ENCODE data around the gene DDAH1.

GRCh38 chr1:85495556-85495955, 30.6 kb upstream of the DDAH1 start:
- TF ChIP-seq BCL3 (IDR thresholded peaks at IDR 0.05), result no peak
- no peak for TF ChIP-seq MYC (IDR thresholded peaks at IDR 0.05; ENCODE audit: borderline replicate concordance, low read length)
- no peak for TF ChIP-seq KDM5A (IDR thresholded peaks at IDR 0.05)
- TF ChIP-seq POLR2A (IDR thresholded peaks at IDR 0.05; ENCODE audit: low read length), result no peak
- no peak for TF ChIP-seq RAD21 (conservative IDR thresholded peaks at IDR 0.05 in 1 of 2, IDR thresholded peaks at IDR 0.05 in 1 of 2)
- no peak for TF ChIP-seq CEBPB (IDR thresholded peaks at IDR 0.05)
- no peak for TF ChIP-seq HDAC2 (IDR thresholded peaks at IDR 0.05)
- TF ChIP-seq JUNB (IDR thresholded peaks at IDR 0.05), result no peak
- TF ChIP-seq CTCF (IDR thresholded peaks at IDR 0.05), result no peak
- TF ChIP-seq PHF8 (IDR thresholded peaks at IDR 0.05; ENCODE audit: borderline replicate concordance, low read depth), result no peak
